HepG2 (cell line): ENCODE measurements around the gene PEMT. TPM values are rescaled to one million over a fixed set of nuclear protein-coding genes. Genes with fewer than 3 reads are reported as not detected.

ENCODE experiments used
- ARHGAP35 ChIP-seq: sonication (generic); formaldehyde crosslinking; IDR thresholded peaks from 2 replicates; pipeline ENCODE4 v1.9.0; 2022; ENCODE audit warnings: mild to moderate bottlenecking, inconsistent platforms, moderate library complexity, missing genetic modification reagents, borderline replicate concordance
- BRCA1 ChIP-seq: sonication (generic); formaldehyde crosslinking; IDR thresholded peaks from 2 replicates; pipeline ENCODE4 v1.4.0; 2020; ENCODE audit warnings: missing genetic modification reagents
- CENPX ChIP-seq: sonication (generic); formaldehyde crosslinking; IDR thresholded peaks from 2 replicates; pipeline ENCODE4 v1.9.0; 2021; ENCODE audit warnings: mild to moderate bottlenecking, missing genetic modification reagents, moderate library complexity
- CREB3 ChIP-seq: sonication (generic); formaldehyde crosslinking; IDR thresholded peaks from 2 replicates; pipeline ENCODE4 v1.5.0; 2020; ENCODE audit warnings: missing genetic modification reagents
- GPN1 ChIP-seq: sonication (generic); formaldehyde crosslinking; IDR thresholded peaks from 2 replicates; pipeline ENCODE4 v1.5.1; 2020; ENCODE audit warnings: missing genetic modification reagents, borderline replicate concordance
- JDP2 ChIP-seq: sonication (generic); formaldehyde crosslinking; IDR thresholded peaks from 2 replicates; pipeline ENCODE4 v1.8.1; 2022; ENCODE audit warnings: missing genetic modification reagents, borderline replicate concordance
- MYPOP ChIP-seq: sonication (generic); formaldehyde crosslinking; IDR thresholded peaks from 2 replicates; pipeline ENCODE4 v1.8.1; 2023; ENCODE audit warnings: mild to moderate bottlenecking, moderate library complexity, missing genetic modification reagents
- RFX3 ChIP-seq: IDR thresholded peaks from 2 replicates; pipeline ENCODE4 v1.6.1; 2016; ENCODE audit warnings: missing biosample characterization, missing genetic modification reagents
- SKIL ChIP-seq: sonication (generic); formaldehyde crosslinking; IDR thresholded peaks from 2 replicates; pipeline ENCODE4 v1.8.0; 2022; ENCODE audit warnings: missing genetic modification reagents, mild to moderate bottlenecking, moderate library complexity, borderline replicate concordance
- TAF1 ChIP-seq: sonication (generic); formaldehyde crosslinking; IDR thresholded peaks from 2 replicates; pipeline ENCODE4 v1.4.0; 2020; ENCODE audit warnings: missing genetic modification reagents
- U2AF1 ChIP-seq: fragments of 200-400 bp; formaldehyde crosslinking; optimal IDR thresholded peaks from 2 replicates; pipeline ENCODE3; 2017; ENCODE audit warnings: mild to moderate bottlenecking, low read depth, low read length
- ZBTB33 ChIP-seq: sonication (generic); formaldehyde crosslinking; IDR thresholded peaks from 2 replicates; pipeline ENCODE4 v1.4.0; 2020; ENCODE audit warnings: missing genetic modification reagents
- ZNF207 ChIP-seq: fragments of 450-650 bp; IDR thresholded peaks from 2 replicates; pipeline ENCODE4 v1.6.1; 2016; ENCODE audit warnings: antibody characterized with exemption, borderline replicate concordance
- ZNF430 ChIP-seq: sonication (generic); formaldehyde crosslinking; IDR thresholded peaks from 2 replicates; pipeline ENCODE4 v1.9.0; 2021; ENCODE audit warnings: mild to moderate bottlenecking, missing genetic modification reagents
- ZNF512B ChIP-seq: sonication (generic); formaldehyde crosslinking; IDR thresholded peaks from 2 replicates; pipeline ENCODE4 v1.5.1; 2020; ENCODE audit warnings: missing genetic modification reagents, mild to moderate bottlenecking, borderline replicate concordance
- ZNF557 ChIP-seq: sonication (generic); formaldehyde crosslinking; IDR thresholded peaks from 2 replicates; pipeline ENCODE4 v1.4.0; 2020; ENCODE audit warnings: missing genetic modification reagents
- ZSCAN22 ChIP-seq: sonication (generic); formaldehyde crosslinking; IDR thresholded peaks from 2 replicates; pipeline ENCODE4 v1.4.0; 2020; ENCODE audit warnings: mild to moderate bottlenecking, missing genetic modification reagents
- polyA plus RNA-seq, 8 experiments: library from polyadenylated mRNA; depleted of rRNA in 3 of 8; stranded (reverse) in 7 of 8; unstranded in 1 of 8; fragments of >200 nt; fragmentation: Illumina TruSeq in 4 of 8; extraction: Trizol in 4 of 8; gene quantifications; 2 replicates each; pipeline versions ENCODE4 v1.2.1 to v1.2.3, GENCODE V29; 2011 to 2016; ENCODE audit warnings: low read depth in 4 of 8, missing spikeins in 1 of 8, mixed read lengths in 1 of 8; ENCODE audit not compliant: insufficient read depth in 1 of 8
- total RNA-seq, 5 experiments: library from RNA; depleted of rRNA; stranded (reverse); fragments of >200 nt; fragmentation: Illumina TruSeq; extraction: Trizol; gene quantifications; 2 replicates each; pipeline ENCODE4 v1.2.3, GENCODE V29; 2016; ENCODE audit warnings: low read depth in 1 of 5

The PEMT gene
- total and polyA plus RNA-seq, 2 of the 13 experiments (the other 11 are each of a cell fraction or from before 2014, with no cell fraction given) = 31.7 to 43.6 TPM

GRCh38 chr17:17572010-17572785 lies 19.3 kb downstream of the PEMT start (continued):
- TF ChIP-seq ZNF430 (CRISPR knock-in tag) (no peak), CREB3 (CRISPR knock-in tag) (no peak), CENPX (no peak), U2AF1 (no peak), ZNF207 (no peak), TAF1 (CRISPR knock-in tag) (no peak), MYPOP (no peak), ZSCAN22 (CRISPR knock-in tag) (no peak), SKIL (CRISPR knock-in tag) (no peak), GPN1 (CRISPR knock-in tag) (no peak), ZNF557 (no peak), ZNF512B (no peak), ARHGAP35 (no peak), RFX3 (no peak), JDP2 (no peak), BRCA1 (CRISPR knock-in tag) (no peak), ZBTB33 (CRISPR knock-in tag) (peak; percentile 90)
